Stimulated activated CD4-positive, alpha-beta T cell treated with anti-CD3 and anti-CD28 coated beads, Interleukin-2, amount 100 ng/mL, for 48 hours (primary cell): Measurements from ENCODE around the gene SOD1.

Experiments
- DNase-seq, 2 donors: peaks; one replicate each; pipeline ENCODE4 v3.0.0-alpha.2; 2020

SOD1 gene

GRCh38 chr21:31686272-31686915 is 26.9 kb downstream of the SOD1 start:
- DNase-seq, result no peak

- DNase-seq, result no peak
Measured at GRCh38 chr21:31687108-31687507, 27.6 kb downstream of the SOD1 start.

GRCh38 chr21:31688603-31689368 is 29.3 kb downstream of the SOD1 start:
- DNase-seq, result no peak

- DNase-seq, result no peak
Measured at GRCh38 chr21:31693222-31693621, 33.7 kb downstream of the SOD1 start.

GRCh38 chr21:31696424-31696823 is 36.9 kb downstream of the SOD1 start:
- no peak for DNase-seq

- no peak for DNase-seq
Measured at GRCh38 chr21:31698461-31698860, 39.0 kb downstream of the SOD1 start.

- DNase-seq, result no peak
Measured at GRCh38 chr21:31700040-31700439, 40.5 kb downstream of the SOD1 start.

GRCh38 chr21:31706562-31706961 is 47.1 kb downstream of the SOD1 start:
- DNase-seq, result no peak

- no peak for DNase-seq
Measured at GRCh38 chr21:31707499-31707898, 48.0 kb downstream of the SOD1 start.

GRCh38 chr21:31708541-31708940 is 49.0 kb downstream of the SOD1 start:
- DNase-seq, result no peak

- no peak for DNase-seq
Measured at GRCh38 chr21:31710586-31710985, 51.1 kb downstream of the SOD1 start.

GRCh38 chr21:31711326-31711725 is 51.8 kb downstream of the SOD1 start:
- DNase-seq, result no peak

- DNase-seq, result no peak
Measured at GRCh38 chr21:31711745-31712285, 52.3 kb downstream of the SOD1 start.

GRCh38 chr21:31713115-31713514 is 53.6 kb downstream of the SOD1 start:
- DNase-seq, result no peak

GRCh38 chr21:31713973-31714740 is 54.7 kb downstream of the SOD1 start:
- DNase-seq, result no peak

GRCh38 chr21:31714741-31715365 is 55.4 kb downstream of the SOD1 start:
- no peak for DNase-seq

- DNase-seq, result no peak
Measured at GRCh38 chr21:31716106-31716505, 56.6 kb downstream of the SOD1 start.
